T follicular helper cell (primary cell): Measurements from ENCODE around the gene HES7.

Source experiments
- DNase-seq: peaks from one replicate; pipeline ENCODE4 v3.0.0-alpha.2; 2020; ENCODE audit warnings: low read depth

HES7 gene

DNA sequence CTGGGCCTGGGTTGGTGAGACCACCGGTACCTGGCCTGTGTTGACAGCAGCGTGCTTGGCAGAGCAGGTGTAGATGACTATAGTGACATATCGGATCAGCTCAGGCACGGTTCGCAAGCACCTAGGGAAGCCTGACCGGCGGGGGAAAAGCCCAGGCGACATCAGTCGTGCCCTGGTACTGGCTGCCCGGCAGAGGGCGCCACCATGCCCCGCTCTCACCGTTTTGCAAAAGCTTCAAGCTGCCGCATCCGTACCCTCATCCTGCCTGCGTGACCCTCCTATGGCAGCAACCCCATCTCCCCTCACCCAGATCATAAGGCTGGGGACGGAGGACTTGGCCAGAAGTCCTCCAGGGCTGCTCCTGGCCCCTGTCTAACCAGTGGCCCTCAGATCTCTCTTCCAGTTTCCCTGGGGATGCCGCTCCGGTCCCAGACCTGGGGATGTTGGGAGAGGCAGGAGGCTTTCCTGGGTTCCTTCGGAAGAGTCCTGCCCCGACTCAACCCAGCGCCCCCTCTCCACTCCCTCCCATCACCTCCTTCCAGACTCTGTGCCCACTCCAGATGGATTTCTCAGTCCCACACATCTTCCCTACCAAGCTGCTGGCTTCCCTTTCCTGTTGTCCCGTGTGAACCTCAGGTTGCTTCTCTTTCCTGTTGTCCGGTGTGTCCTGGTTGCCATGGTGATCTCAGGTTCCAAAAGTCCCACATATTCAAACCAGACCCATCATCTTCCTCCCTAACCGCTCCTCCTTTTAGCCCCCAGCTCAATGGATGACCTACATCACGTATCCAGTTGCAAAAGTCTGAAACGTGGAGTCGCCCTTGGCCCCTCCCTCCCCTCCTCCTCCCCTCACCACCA, 50.0 kb downstream of the HES7 start:
- peak; percentile 80 for DNase-seq

DNA sequence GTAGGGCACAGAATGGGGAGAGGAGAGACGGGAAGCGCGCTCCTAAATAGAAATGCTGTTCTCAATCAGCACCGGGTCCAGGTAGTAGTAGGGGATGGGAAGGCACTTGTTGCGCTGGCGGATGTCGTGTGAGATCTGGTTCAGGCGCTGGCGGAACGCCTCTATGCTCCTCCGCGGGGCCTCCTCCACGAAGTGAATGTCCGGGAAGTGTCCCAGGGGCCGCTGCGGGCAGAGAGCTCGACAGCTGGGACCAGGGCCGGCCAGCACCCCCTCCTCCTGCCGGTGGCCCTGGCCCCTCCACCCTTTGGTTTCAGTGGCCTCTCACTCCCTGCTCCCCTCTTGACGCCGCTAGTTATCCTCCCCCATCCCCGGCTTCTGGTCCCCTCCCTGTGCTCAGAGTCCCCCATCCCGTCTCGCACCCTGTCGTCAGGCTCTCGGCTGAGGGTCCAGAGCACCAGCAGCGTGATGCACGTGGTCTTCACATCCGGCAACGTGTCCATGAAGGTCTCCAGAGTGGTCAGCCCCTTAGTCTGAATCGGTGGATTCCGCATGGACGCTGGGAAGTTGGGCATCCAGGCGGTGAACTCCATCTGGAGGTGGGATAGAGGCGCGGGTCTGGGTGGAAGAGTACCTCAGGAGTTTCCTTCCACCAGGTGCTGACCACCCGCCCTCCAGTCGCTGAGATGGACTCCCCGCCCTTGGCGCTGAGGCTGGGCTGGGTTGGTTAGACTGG, 51.0 kb downstream of the HES7 start:
- no peak for DNase-seq

DNA sequence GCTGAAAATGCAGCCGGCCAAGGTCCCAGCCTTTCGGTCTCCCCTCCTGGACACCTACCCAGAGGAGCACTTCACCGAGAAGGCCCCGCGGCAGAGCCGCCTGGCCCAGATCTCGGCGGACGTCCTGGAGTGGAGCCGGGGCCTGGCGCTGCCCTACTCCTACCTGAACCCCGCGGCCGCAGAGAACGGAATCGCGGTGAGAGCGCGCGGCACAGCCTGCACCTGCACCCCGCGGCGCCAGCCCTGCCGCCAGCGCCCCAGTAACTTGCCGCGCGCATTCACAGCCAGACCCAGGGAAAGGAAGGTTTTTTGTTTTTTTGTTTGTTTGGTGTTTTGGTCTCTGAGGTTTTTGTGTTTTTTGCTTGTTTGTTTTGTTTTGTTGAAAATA, 51.6 kb downstream of the HES7 start:
- no peak for DNase-seq

DNA sequence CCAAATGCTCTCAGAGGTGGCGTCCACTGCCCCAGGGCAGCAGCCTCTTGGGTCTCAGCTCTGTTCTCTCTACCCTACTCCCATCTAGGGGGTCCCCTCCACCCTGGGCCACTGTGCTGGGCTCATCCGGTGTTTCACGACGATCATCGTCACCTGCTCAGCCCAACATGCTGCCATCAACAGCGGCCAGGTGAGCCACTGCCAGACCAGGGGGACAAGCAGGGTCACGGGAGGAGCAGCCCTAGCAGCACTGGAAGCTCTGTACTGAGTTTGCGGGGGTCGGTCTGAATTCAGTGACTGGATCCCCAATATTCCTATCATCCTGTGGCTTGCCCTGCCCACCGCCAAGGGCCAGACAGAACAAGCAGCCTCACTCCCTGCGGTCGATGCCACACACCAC, 52.4 kb downstream of the HES7 start:
- DNase-seq = no peak
